ENCODE data around the gene KIAA0753.

DNA sequence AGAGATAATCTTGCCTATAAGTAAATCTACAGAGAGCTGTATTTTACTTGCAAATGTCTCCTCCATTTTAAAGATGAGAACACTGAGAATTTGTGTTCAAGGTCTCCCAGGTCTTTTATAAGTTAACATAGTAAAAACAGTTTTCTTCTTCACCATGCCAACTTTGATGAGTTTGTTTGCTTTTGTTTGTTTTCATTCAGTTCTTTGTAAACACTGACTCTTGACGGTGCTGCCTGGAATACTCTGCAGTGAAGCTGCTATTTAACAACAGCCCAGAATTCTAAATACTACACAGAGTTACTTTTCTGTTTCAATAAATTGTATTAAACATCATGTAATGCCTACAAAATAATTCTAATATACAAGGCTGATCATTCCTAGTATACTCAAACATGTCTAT lies 42.8 kb downstream of the KIAA0753 start:
- no peak for TF ChIP-seq CTCF (IDR thresholded peaks at IDR 0.05)
- TF ChIP-seq JUND (IDR thresholded peaks at IDR 0.05), result no peak
- no peak for TF ChIP-seq POLR2AphosphoS5 (IDR thresholded peaks at IDR 0.05; ENCODE audit: low read depth, low read length)
- no peak for TF ChIP-seq REST (IDR thresholded peaks at IDR 0.05; ENCODE audit: low read depth, low read length)

Measured in SK-N-SH (cell line).